GM15510 (cell line): ENCODE results near the gene CLASRP.

ENCODE experiments used
- POLR2A ChIP-seq: IDR thresholded peaks from 3 replicates; pipeline ENCODE4 v1.6.1; 2011; ENCODE audit warnings: borderline replicate concordance; ENCODE audit not compliant: insufficient read length; ENCODE audit errors: extremely low read depth

Gene CLASRP

GRCh38 chr19:45016388-45017314 is 22.2 kb upstream of the CLASRP start:
- TF ChIP-seq POLR2A, result peak; percentile 19

- no peak for TF ChIP-seq POLR2A
Observed at GRCh38 chr19:45019187-45019586, 19.7 kb upstream of the CLASRP start.

GRCh38 chr19:45020071-45020470 is 18.8 kb upstream of the CLASRP start:
- no peak for TF ChIP-seq POLR2A

GRCh38 chr19:45021971-45022370 is 16.9 kb upstream of the CLASRP start:
- no peak for TF ChIP-seq POLR2A

GRCh38 chr19:45023048-45023447 is 15.8 kb upstream of the CLASRP start:
- TF ChIP-seq POLR2A, result no peak

GRCh38 chr19:45025264-45025663 is 13.6 kb upstream of the CLASRP start:
- no peak for TF ChIP-seq POLR2A

GRCh38 chr19:45027371-45027770 is 11.5 kb upstream of the CLASRP start:
- TF ChIP-seq POLR2A, result no peak

- no peak for TF ChIP-seq POLR2A
Observed at GRCh38 chr19:45030825-45031224, 8.0 kb upstream of the CLASRP start.

- TF ChIP-seq POLR2A, result no peak
Observed at GRCh38 chr19:45032421-45032820, 6.4 kb upstream of the CLASRP start.

- TF ChIP-seq POLR2A, result no peak
Observed at GRCh38 chr19:45035755-45036154, 3.1 kb upstream of the CLASRP start.

- TF ChIP-seq POLR2A, result no peak
Observed at GRCh38 chr19:45037393-45038169, 1.3 kb upstream of the CLASRP start.

- no peak for TF ChIP-seq POLR2A
Observed at GRCh38 chr19:45040059-45040771, 1.4 kb downstream of the CLASRP start.

GRCh38 chr19:45041125-45041524 is 2.3 kb downstream of the CLASRP start:
- no peak for TF ChIP-seq POLR2A

GRCh38 chr19:45045671-45046353 is 7.0 kb downstream of the CLASRP start:
- TF ChIP-seq POLR2A, result no peak
